HepG2 (cell line): ENCODE results near the gene TCF19. TPM values are rescaled to one million over a fixed set of nuclear protein-coding genes. Genes with fewer than 3 reads are reported as not detected.

ENCODE experiments used
- BCL6 ChIP-seq: IDR thresholded peaks from 2 replicates; pipeline ENCODE4 v1.6.1; 2016; ENCODE audit warnings: missing genetic modification reagents, missing compliant biosample characterization
- CBX1 ChIP-seq: IDR thresholded peaks from one replicate; pipeline ENCODE4 v1.6.1; 2016; ENCODE audit warnings: antibody characterized with exemption, low read depth
- DPF2 ChIP-seq: sonication (generic); formaldehyde crosslinking; IDR thresholded peaks from 2 replicates; pipeline ENCODE4 v1.4.0; 2020; ENCODE audit warnings: mild to moderate bottlenecking, low read depth, missing genetic modification reagents, borderline replicate concordance
- ELF3 ChIP-seq: IDR thresholded peaks from 2 replicates; pipeline ENCODE4 v1.6.1; 2016; ENCODE audit warnings: missing genetic modification reagents, missing compliant biosample characterization
- EZH2 ChIP-seq: conservative IDR thresholded peaks from 2 replicates; pipeline ENCODE4 v1.6.1; 2012; ENCODE audit warnings: mild to moderate bottlenecking, low read depth, low read length, moderate library complexity
- FOSL2 ChIP-seq: sonication (generic); formaldehyde crosslinking; IDR thresholded peaks from 2 replicates; pipeline ENCODE4 v1.4.0; 2020; ENCODE audit warnings: missing genetic modification reagents
- GATAD2A ChIP-seq: IDR thresholded peaks from 2 replicates; pipeline ENCODE4 v1.6.1; 2016
- IRF2 ChIP-seq: IDR thresholded peaks from 2 replicates; pipeline ENCODE4 v1.6.1; 2018; ENCODE audit warnings: missing genetic modification reagents, missing compliant biosample characterization
- ISL2 ChIP-seq: sonication (generic); formaldehyde crosslinking; IDR thresholded peaks from 2 replicates; pipeline ENCODE4 v1.5.0; 2020; ENCODE audit warnings: missing genetic modification reagents
- MED1 ChIP-seq: sonication (generic); formaldehyde crosslinking; IDR thresholded peaks from 2 replicates; pipeline ENCODE4 v1.4.0; 2020; ENCODE audit warnings: missing genetic modification reagents
- MIER3 ChIP-seq: IDR thresholded peaks from 2 replicates; pipeline ENCODE4 v1.6.1; 2016; ENCODE audit warnings: missing compliant biosample characterization, borderline replicate concordance
- PPARG ChIP-seq: conservative IDR thresholded peaks from 2 replicates; pipeline ENCODE4 v1.6.1; 2016; ENCODE audit warnings: missing biosample characterization, missing genetic modification reagents
- RBM22 ChIP-seq: fragments of 200-400 bp; formaldehyde crosslinking; optimal IDR thresholded peaks from 2 replicates; pipeline ENCODE3; 2017; ENCODE audit warnings: mild to moderate bottlenecking, low read length, moderate library complexity
- SAP130 ChIP-seq: IDR thresholded peaks from 2 replicates; pipeline ENCODE4 v1.6.1; 2016; ENCODE audit warnings: low read depth
- SOX5 ChIP-seq: IDR thresholded peaks from 2 replicates; pipeline ENCODE4 v1.6.1; 2016; ENCODE audit warnings: borderline replicate concordance
- SP1 ChIP-seq, 2 experiments: fragments of 450-650 bp in 1 of 2; sonication (generic) in 1 of 2; formaldehyde crosslinking in 1 of 2; IDR thresholded peaks; 2 replicates each; pipeline versions ENCODE4 v1.4.0 to v1.6.1; 2016 to 2020; ENCODE audit warnings: missing genetic modification reagents in 1 of 2
- YY1 ChIP-seq: IDR thresholded peaks from 2 replicates; pipeline ENCODE4 v1.6.1; 2011; ENCODE audit warnings: low read length, low read depth, moderate library complexity, mild to moderate bottlenecking; ENCODE audit not compliant: insufficient read depth, insufficient replicate concordance
- ZFP36 ChIP-seq: fragments of 150-350 bp; IDR thresholded peaks from 2 replicates; pipeline ENCODE4 v1.6.1; 2018; ENCODE audit warnings: borderline replicate concordance, low read length, low read depth; ENCODE audit not compliant: partially characterized antibody
- ZMYM3 ChIP-seq: sonication (generic); formaldehyde crosslinking; IDR thresholded peaks from 2 replicates; pipeline ENCODE4 v1.5.1; 2020; ENCODE audit warnings: mild to moderate bottlenecking, missing genetic modification reagents
- ZMYM4 ChIP-seq: sonication (generic); formaldehyde crosslinking; IDR thresholded peaks from 2 replicates; pipeline ENCODE4 v1.8.1; 2023; ENCODE audit warnings: mild to moderate bottlenecking, missing genetic modification reagents
- ZNF263 ChIP-seq: sonication (generic); formaldehyde crosslinking; IDR thresholded peaks from 2 replicates; pipeline ENCODE4 v1.4.0; 2020; ENCODE audit warnings: missing genetic modification reagents
- ZNF430 ChIP-seq: sonication (generic); formaldehyde crosslinking; IDR thresholded peaks from 2 replicates; pipeline ENCODE4 v1.9.0; 2021; ENCODE audit warnings: mild to moderate bottlenecking, missing genetic modification reagents
- ZNF644 ChIP-seq: IDR thresholded peaks from 2 replicates; pipeline ENCODE4 v1.6.1; 2016; ENCODE audit warnings: low read depth
- polyA plus RNA-seq, 8 experiments: library from polyadenylated mRNA; depleted of rRNA in 3 of 8; stranded (reverse) in 7 of 8; unstranded in 1 of 8; fragments of >200 nt; fragmentation: Illumina TruSeq in 4 of 8; extraction: Trizol in 4 of 8; gene quantifications; 2 replicates each; pipeline versions ENCODE4 v1.2.1 to v1.2.3, GENCODE V29; 2011 to 2016; ENCODE audit warnings: low read depth in 4 of 8, missing spikeins in 1 of 8, mixed read lengths in 1 of 8; ENCODE audit not compliant: insufficient read depth in 1 of 8
- total RNA-seq, 5 experiments: library from RNA; depleted of rRNA; stranded (reverse); fragments of >200 nt; fragmentation: Illumina TruSeq; extraction: Trizol; gene quantifications; 2 replicates each; pipeline ENCODE4 v1.2.3, GENCODE V29; 2016; ENCODE audit warnings: low read depth in 1 of 5
- TF ChIP-seq, protein P1 (sequence below): sonication (generic); formaldehyde crosslinking; IDR thresholded peaks from 2 replicates; pipeline ENCODE4 v1.4.0; 2020; ENCODE audit warnings: missing genetic modification reagents
- TF ChIP-seq, protein P2 (sequence below): sonication (generic); formaldehyde crosslinking; IDR thresholded peaks from 2 replicates; pipeline ENCODE4 v1.4.0; 2020; ENCODE audit warnings: missing genetic modification reagents
- TF ChIP-seq, protein P3 (sequence below): sonication (generic); formaldehyde crosslinking; IDR thresholded peaks from 2 replicates; pipeline ENCODE4 v1.4.0; 2020; ENCODE audit warnings: missing genetic modification reagents, borderline replicate concordance
- TF ChIP-seq, protein P4 (sequence below): sonication (generic); formaldehyde crosslinking; IDR thresholded peaks from 2 replicates; pipeline ENCODE4 v1.5.0; 2020; ENCODE audit warnings: missing genetic modification reagents

The TCF19 gene
- total and polyA plus RNA-seq, 2 of the 13 experiments (the other 11 are each of a cell fraction or from before 2014, with no cell fraction given): 4.9 to 22.2 TPM

DNA sequence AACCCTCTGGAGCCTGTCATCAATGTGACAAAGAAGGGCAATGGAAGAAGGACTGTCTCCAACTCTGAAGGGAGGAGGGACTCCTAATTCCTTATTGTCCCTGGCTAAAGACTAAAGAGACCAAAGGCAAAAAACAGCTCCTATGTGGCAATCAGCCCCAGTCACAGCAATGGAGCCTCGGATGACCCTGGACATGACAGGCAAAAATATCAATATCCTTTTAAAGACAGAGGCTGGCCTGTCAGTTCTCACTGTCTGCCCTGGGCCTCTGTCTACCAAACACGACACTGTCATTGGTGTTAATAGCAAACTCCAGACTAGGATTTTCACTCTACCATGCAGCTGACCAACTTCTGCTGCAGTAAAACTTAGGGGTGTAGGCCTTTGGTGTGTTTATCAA lies 50.1 kb downstream of the TCF19 start (continued):
- TF ChIP-seq ZMYM4 (CRISPR knock-in tag): peak; percentile 52
- no peak for TF ChIP-seq RBM22
- TF ChIP-seq EZH2: no peak
- TF ChIP-seq ZNF263 (CRISPR knock-in tag): peak; percentile 91
- peak; percentile 56; the same call in 1 of the 2 replicates for TF ChIP-seq PPARG (CRISPR knock-in tag)
- TF ChIP-seq ZNF644 (CRISPR knock-in tag): peak; percentile 87
- TF ChIP-seq ZNF430: no peak
- TF ChIP-seq ZMYM3 (CRISPR knock-in tag): 0 out of 2 replicates have a peak, but pooled peaks have one; percentile 28
- TF ChIP-seq MIER3 (CRISPR knock-in tag): peak; percentile 62; the same call in 1 of the 2 replicates
- peak; percentile 44; the same call in 1 of the 2 replicates for TF ChIP-seq SOX5 (CRISPR knock-in tag)
- peak; percentile 60 for TF ChIP-seq FOSL2 (CRISPR knock-in tag)
- TF ChIP-seq SAP130 (CRISPR knock-in tag): peak; percentile 73
- TF ChIP-seq MED1 (CRISPR knock-in tag): peak; percentile 57
- TF ChIP-seq, protein P1, sequence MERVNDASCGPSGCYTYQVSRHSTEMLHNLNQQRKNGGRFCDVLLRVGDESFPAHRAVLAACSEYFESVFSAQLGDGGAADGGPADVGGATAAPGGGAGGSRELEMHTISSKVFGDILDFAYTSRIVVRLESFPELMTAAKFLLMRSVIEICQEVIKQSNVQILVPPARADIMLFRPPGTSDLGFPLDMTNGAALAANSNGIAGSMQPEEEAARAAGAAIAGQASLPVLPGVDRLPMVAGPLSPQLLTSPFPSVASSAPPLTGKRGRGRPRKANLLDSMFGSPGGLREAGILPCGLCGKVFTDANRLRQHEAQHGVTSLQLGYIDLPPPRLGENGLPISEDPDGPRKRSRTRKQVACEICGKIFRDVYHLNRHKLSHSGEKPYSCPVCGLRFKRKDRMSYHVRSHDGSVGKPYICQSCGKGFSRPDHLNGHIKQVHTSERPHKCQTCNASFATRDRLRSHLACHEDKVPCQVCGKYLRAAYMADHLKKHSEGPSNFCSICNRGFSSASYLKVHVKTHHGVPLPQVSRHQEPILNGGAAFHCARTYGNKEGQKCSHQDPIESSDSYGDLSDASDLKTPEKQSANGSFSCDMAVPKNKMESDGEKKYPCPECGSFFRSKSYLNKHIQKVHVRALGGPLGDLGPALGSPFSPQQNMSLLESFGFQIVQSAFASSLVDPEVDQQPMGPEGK (CRISPR knock-in tag): 0 out of 2 replicates have a peak, but pooled peaks have one; percentile 26
- TF ChIP-seq ELF3 (CRISPR knock-in tag): peak; percentile 20; the same call in 1 of the 2 replicates
- TF ChIP-seq, protein P2, sequence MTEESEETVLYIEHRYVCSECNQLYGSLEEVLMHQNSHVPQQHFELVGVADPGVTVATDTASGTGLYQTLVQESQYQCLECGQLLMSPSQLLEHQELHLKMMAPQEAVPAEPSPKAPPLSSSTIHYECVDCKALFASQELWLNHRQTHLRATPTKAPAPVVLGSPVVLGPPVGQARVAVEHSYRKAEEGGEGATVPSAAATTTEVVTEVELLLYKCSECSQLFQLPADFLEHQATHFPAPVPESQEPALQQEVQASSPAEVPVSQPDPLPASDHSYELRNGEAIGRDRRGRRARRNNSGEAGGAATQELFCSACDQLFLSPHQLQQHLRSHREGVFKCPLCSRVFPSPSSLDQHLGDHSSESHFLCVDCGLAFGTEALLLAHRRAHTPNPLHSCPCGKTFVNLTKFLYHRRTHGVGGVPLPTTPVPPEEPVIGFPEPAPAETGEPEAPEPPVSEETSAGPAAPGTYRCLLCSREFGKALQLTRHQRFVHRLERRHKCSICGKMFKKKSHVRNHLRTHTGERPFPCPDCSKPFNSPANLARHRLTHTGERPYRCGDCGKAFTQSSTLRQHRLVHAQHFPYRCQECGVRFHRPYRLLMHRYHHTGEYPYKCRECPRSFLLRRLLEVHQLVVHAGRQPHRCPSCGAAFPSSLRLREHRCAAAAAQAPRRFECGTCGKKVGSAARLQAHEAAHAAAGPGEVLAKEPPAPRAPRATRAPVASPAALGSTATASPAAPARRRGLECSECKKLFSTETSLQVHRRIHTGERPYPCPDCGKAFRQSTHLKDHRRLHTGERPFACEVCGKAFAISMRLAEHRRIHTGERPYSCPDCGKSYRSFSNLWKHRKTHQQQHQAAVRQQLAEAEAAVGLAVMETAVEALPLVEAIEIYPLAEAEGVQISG (CRISPR knock-in tag): 0 out of 2 replicates have a peak, but pooled peaks have one; percentile 34
- no peak for TF ChIP-seq YY1
- TF ChIP-seq BCL6 (CRISPR knock-in tag): peak; percentile 54
- TF ChIP-seq SP1 (IDR thresholded peaks at IDR 0.05): no peak
- TF ChIP-seq SP1 (CRISPR knock-in tag; IDR thresholded peaks at IDR 0.05): no peak
- TF ChIP-seq, protein P3, sequence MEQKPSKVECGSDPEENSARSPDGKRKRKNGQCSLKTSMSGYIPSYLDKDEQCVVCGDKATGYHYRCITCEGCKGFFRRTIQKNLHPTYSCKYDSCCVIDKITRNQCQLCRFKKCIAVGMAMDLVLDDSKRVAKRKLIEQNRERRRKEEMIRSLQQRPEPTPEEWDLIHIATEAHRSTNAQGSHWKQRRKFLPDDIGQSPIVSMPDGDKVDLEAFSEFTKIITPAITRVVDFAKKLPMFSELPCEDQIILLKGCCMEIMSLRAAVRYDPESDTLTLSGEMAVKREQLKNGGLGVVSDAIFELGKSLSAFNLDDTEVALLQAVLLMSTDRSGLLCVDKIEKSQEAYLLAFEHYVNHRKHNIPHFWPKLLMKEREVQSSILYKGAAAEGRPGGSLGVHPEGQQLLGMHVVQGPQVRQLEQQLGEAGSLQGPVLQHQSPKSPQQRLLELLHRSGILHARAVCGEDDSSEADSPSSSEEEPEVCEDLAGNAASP (CRISPR knock-in tag): peak; percentile 96
- TF ChIP-seq ZFP36: no peak
- peak; percentile 56; the same call in 1 of the 2 replicates for TF ChIP-seq ISL2 (CRISPR knock-in tag)
- peak; percentile 81 for TF ChIP-seq GATAD2A (CRISPR knock-in tag)
- TF ChIP-seq CBX1: peak; percentile 30
- no peak for TF ChIP-seq DPF2
- TF ChIP-seq, protein P4, sequence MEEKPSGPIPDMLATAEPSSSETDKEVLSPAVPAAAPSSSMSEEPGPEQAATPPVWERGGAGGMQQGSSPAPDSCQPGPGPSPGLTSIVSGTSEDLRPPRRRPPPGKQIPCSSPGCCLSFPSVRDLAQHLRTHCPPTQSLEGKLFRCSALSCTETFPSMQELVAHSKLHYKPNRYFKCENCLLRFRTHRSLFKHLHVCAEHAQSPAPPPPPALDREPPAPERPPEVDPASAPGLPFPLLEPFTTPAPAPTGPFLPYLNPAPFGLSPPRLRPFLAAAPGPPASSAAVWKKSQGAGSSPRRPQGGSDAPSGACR (CRISPR knock-in tag): no peak
- TF ChIP-seq IRF2 (CRISPR knock-in tag): peak; percentile 58; the same call in 1 of the 2 replicates
